SK-N-SH treated with all-trans-retinoic acid at 6 μM for 48 hours (cell line): ENCODE measurements around the gene TMEM254.

Experiments used
- ARNTL ChIP-seq: fragments of 450-650 bp; formaldehyde crosslinking; IDR thresholded peaks from 2 replicates; pipeline ENCODE4 v1.5.0; 2020; ENCODE audit warnings: low read depth, mild to moderate bottlenecking, moderate library complexity, borderline replicate concordance
- RARB ChIP-seq: fragments of 250-450 bp; sonication (Bioruptor Pico); IDR thresholded peaks from 2 replicates; pipeline ENCODE4 v1.8.0; 2021; ENCODE audit warnings: mild to moderate bottlenecking, moderate library complexity
- ZFP3 ChIP-seq: fragments of 250-450 bp; sonication (Bioruptor Pico); IDR thresholded peaks from 2 replicates; pipeline ENCODE4 v1.5.0; 2020; ENCODE audit warnings: mild to moderate bottlenecking, moderate library complexity
- TF ChIP-seq, protein P1 (sequence below): fragments of 250-450 bp; sonication (Bioruptor Pico); IDR thresholded peaks from 2 replicates; pipeline ENCODE4 v1.5.0; 2020; ENCODE audit warnings: mild to moderate bottlenecking, moderate library complexity
- TF ChIP-seq, protein P2 (sequence below): fragments of 250-450 bp; sonication (Bioruptor Pico); IDR thresholded peaks from 2 replicates; pipeline ENCODE4 v1.5.1; 2020; ENCODE audit warnings: low read depth, mild to moderate bottlenecking, moderate library complexity
- TF ChIP-seq, protein P3 (sequence below): fragments of 250-450 bp; sonication (Bioruptor Pico); IDR thresholded peaks from 2 replicates; pipeline ENCODE4 v1.8.0; 2021; ENCODE audit warnings: low read depth, mild to moderate bottlenecking, moderate library complexity, borderline replicate concordance
- TF ChIP-seq, protein P4 (sequence below): fragments of 250-450 bp; sonication (Bioruptor Pico); IDR thresholded peaks from 2 replicates; pipeline ENCODE4 v1.8.0; 2020; ENCODE audit warnings: mild to moderate bottlenecking, moderate library complexity, borderline replicate concordance

DNA sequence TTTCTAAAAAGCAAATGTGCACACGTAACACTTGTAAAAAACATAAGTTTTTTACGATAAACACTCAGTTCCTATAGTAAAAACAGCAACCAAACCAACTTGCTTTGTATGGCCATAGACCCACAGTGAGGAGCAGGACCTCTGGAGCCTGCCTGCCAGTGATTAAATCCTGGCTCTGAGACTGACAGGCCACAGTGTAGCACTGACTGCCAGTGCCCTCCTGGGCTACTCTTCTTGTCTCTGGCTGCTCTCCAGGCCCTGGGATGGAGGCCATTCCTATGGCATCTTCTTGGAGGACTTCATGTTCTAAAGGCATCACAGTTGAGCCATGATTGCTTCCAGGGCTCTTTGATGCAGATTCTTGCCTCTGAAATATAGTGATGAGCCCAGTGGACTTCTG, 22.7 kb upstream of the TMEM254 start:
- no peak for TF ChIP-seq ZFP3 (CRISPR knock-in tag)
- TF ChIP-seq ARNTL, result no peak
- TF ChIP-seq, protein P1, sequence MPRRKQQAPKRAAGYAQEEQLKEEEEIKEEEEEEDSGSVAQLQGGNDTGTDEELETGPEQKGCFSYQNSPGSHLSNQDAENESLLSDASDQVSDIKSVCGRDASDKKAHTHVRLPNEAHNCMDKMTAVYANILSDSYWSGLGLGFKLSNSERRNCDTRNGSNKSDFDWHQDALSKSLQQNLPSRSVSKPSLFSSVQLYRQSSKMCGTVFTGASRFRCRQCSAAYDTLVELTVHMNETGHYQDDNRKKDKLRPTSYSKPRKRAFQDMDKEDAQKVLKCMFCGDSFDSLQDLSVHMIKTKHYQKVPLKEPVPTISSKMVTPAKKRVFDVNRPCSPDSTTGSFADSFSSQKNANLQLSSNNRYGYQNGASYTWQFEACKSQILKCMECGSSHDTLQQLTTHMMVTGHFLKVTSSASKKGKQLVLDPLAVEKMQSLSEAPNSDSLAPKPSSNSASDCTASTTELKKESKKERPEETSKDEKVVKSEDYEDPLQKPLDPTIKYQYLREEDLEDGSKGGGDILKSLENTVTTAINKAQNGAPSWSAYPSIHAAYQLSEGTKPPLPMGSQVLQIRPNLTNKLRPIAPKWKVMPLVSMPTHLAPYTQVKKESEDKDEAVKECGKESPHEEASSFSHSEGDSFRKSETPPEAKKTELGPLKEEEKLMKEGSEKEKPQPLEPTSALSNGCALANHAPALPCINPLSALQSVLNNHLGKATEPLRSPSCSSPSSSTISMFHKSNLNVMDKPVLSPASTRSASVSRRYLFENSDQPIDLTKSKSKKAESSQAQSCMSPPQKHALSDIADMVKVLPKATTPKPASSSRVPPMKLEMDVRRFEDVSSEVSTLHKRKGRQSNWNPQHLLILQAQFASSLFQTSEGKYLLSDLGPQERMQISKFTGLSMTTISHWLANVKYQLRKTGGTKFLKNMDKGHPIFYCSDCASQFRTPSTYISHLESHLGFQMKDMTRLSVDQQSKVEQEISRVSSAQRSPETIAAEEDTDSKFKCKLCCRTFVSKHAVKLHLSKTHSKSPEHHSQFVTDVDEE (CRISPR knock-in tag), result no peak
- no peak for TF ChIP-seq RARB (CRISPR knock-in tag)
- TF ChIP-seq, protein P2, sequence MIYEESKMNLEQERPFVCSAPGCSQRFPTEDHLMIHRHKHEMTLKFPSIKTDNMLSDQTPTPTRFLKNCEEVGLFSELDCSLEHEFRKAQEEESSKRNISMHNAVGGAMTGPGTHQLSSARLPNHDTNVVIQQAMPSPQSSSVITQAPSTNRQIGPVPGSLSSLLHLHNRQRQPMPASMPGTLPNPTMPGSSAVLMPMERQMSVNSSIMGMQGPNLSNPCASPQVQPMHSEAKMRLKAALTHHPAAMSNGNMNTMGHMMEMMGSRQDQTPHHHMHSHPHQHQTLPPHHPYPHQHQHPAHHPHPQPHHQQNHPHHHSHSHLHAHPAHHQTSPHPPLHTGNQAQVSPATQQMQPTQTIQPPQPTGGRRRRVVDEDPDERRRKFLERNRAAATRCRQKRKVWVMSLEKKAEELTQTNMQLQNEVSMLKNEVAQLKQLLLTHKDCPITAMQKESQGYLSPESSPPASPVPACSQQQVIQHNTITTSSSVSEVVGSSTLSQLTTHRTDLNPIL (CRISPR knock-in tag), result no peak
- TF ChIP-seq, protein P3, sequence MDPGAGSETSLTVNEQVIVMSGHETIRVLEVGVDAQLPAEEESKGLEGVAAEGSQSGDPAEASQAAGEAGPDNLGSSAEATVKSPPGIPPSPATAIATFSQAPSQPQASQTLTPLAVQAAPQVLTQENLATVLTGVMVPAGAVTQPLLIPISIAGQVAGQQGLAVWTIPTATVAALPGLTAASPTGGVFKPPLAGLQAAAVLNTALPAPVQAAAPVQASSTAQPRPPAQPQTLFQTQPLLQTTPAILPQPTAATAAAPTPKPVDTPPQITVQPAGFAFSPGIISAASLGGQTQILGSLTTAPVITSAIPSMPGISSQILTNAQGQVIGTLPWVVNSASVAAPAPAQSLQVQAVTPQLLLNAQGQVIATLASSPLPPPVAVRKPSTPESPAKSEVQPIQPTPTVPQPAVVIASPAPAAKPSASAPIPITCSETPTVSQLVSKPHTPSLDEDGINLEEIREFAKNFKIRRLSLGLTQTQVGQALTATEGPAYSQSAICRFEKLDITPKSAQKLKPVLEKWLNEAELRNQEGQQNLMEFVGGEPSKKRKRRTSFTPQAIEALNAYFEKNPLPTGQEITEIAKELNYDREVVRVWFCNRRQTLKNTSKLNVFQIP (CRISPR knock-in tag), result no peak
- TF ChIP-seq, protein P4, sequence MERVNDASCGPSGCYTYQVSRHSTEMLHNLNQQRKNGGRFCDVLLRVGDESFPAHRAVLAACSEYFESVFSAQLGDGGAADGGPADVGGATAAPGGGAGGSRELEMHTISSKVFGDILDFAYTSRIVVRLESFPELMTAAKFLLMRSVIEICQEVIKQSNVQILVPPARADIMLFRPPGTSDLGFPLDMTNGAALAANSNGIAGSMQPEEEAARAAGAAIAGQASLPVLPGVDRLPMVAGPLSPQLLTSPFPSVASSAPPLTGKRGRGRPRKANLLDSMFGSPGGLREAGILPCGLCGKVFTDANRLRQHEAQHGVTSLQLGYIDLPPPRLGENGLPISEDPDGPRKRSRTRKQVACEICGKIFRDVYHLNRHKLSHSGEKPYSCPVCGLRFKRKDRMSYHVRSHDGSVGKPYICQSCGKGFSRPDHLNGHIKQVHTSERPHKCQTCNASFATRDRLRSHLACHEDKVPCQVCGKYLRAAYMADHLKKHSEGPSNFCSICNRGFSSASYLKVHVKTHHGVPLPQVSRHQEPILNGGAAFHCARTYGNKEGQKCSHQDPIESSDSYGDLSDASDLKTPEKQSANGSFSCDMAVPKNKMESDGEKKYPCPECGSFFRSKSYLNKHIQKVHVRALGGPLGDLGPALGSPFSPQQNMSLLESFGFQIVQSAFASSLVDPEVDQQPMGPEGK (CRISPR knock-in tag), result no peak
